ENCODE measurements around the gene NEUROG2. TPM values are rescaled to one million over a fixed set of nuclear protein-coding genes. Genes with fewer than 3 reads are reported as not detected.
A peak's percentile ranks its signal among the peaks of the same experiment; 100 is the strongest.

Gene NEUROG2
- total RNA-seq, 4 donors from 2014 or later, result not detected

DNA sequence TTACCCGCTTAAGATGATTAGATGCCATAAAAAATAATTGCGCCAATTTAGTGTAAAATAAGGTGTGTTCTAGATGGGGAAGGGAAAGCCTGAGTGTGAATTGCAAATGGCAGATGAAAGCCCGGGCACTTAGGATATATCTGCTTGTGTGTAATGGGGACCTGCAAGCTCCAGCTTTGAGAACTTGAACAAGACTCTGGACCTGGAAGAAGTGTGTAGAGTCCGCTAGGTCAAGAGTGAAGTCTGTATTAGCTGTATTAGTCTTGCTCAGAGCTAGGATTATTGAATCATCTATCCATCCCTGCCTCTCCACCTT, 4.2 kb downstream of the NEUROG2 start:
- Histone ChIP-seq H3K9me3 (no peaks in the 10 kb centered on the region), H3K27ac (no peak overlapping the region), H3K36me3 (no peaks in the 10 kb centered on the region), H3K4me1 (peaks cover 19 to 25% of the 10 kb centered on the region in 2 donors), H3K27me3 (peaks cover 88 to 96% (median 91%) of the 10 kb centered on the region in 3 donors), H3K4me3 (no peak overlapping the region)
- DNase-seq (no peak), ATAC-seq (no peak)
- no peak for TF ChIP-seq CTCF (IDR thresholded peaks at IDR 0.05 in 4 of 5, conservative IDR thresholded peaks at IDR 0.05 in 1 of 5)
- no peak for TF ChIP-seq POLR2A (IDR thresholded peaks at IDR 0.05)
- in situ Hi-C loops (cut with MboI; ENCODE audit: low sequenced_read_pairs in 4 of 4), result no loop called here
- intact Hi-C loops (cut with DNase I; ENCODE audit: low total_unique reads), result no loop called here

DNA sequence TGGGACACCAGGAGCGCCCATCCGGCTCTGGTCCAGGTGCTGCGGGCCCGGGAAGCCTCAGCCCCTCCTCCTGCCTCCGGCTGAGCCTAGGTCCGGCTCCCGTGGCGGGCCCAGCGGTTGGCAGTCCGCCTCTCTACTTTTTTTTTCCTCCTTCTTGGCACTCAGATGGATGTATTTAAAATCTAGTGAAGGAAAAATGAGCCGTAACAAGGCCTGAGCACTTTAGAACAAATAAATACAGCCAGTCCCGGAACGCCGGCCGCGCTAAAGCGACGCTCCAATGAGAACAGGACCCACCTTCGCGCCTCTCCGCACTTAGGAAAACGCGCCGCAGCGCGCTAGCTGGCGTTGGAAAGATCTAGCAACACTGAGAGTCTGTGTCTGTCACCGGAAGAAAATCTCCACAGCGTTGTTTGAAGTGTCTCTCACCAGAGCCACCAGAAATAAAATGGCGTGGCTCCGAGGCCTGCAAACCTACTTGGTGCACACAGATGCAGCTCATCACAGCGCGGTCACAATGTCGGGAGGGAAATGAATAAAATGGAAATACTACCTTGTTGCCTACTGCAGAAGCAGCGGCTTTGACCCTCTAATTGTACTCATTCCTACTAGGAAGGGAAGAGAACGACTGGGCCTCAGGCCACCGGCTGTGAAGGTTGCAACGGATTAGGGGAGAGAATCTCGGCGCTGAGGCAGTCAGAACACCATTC, 4.7 kb downstream of the NEUROG2 start:
- H3K36me3 ChIP-seq, result no peaks in the 10 kb centered on the region
- intact Hi-C loops (cut with DNase I; ENCODE audit: low total_unique reads) (no loop called here), in situ Hi-C loops (cut with MboI; ENCODE audit: low sequenced_read_pairs in 4 of 4) (no loop called here)
- H3K27me3 ChIP-seq, result peaks cover 87 to 96% (median 88%) of the 10 kb centered on the region in 3 donors
- peak overlapping the region in 1 of 4 donors; percentile 21 for H3K4me3 ChIP-seq
- no peak for DNase-seq
- peaks cover 13 to 23% of the 10 kb centered on the region in 2 donors for H3K4me1 ChIP-seq
- no peak for TF ChIP-seq POLR2A (IDR thresholded peaks at IDR 0.05)
- no peak for TF ChIP-seq CTCF (IDR thresholded peaks at IDR 0.05 in 4 of 5, conservative IDR thresholded peaks at IDR 0.05 in 1 of 5)
- H3K27ac ChIP-seq, result no peak overlapping the region
- ATAC-seq, result no peak
- H3K9me3 ChIP-seq, result no peaks in the 10 kb centered on the region

- intact Hi-C loops (cut with DNase I; ENCODE audit: low total_unique reads) (no loop called here), in situ Hi-C loops (cut with MboI; ENCODE audit: low sequenced_read_pairs in 4 of 4) (no loop called here)
- no peaks in the 10 kb centered on the region for H3K36me3 ChIP-seq
- DNase-seq (no peak), ATAC-seq (no peak)
- H3K9me3 ChIP-seq, result no peaks in the 10 kb centered on the region
- peaks cover 85 to 92% (median 87%) of the 10 kb centered on the region in 3 donors for H3K27me3 ChIP-seq
- no peak overlapping the region for H3K27ac ChIP-seq
- no peak for TF ChIP-seq POLR2A (IDR thresholded peaks at IDR 0.05)
- TF ChIP-seq CTCF (IDR thresholded peaks at IDR 0.05 in 4 of 5, conservative IDR thresholded peaks at IDR 0.05 in 1 of 5), result no peak
- H3K4me3 ChIP-seq, result peak overlapping the region; percentile 2 to 44 (median 30)
- peaks cover 13 to 16% of the 10 kb centered on the region in 2 donors for H3K4me1 ChIP-seq
These were observed 5.5 kb downstream of the NEUROG2 start for GRCh38 chr4:112510291-112511092.

- no peak for DNase-seq
- intact Hi-C loops (cut with DNase I; ENCODE audit: low total_unique reads) (no loop called here), in situ Hi-C loops (cut with MboI; ENCODE audit: low sequenced_read_pairs in 4 of 4) (no loop called here)
- no peak for TF ChIP-seq CTCF (IDR thresholded peaks at IDR 0.05 in 4 of 5, conservative IDR thresholded peaks at IDR 0.05 in 1 of 5)
- no peak for TF ChIP-seq POLR2A (IDR thresholded peaks at IDR 0.05)
- H3K9me3 ChIP-seq, result no peaks in the 10 kb centered on the region
- peak overlapping the region; percentile 2 to 44 (median 30) for H3K4me3 ChIP-seq
- H3K27ac ChIP-seq, result no peak overlapping the region
- peaks cover 75 to 91% (median 78%) of the 10 kb centered on the region in 3 donors for H3K27me3 ChIP-seq
- peaks cover 9 to 13% of the 10 kb centered on the region in 2 donors for H3K4me1 ChIP-seq
- no peak for ATAC-seq
- no peaks in the 10 kb centered on the region for H3K36me3 ChIP-seq
These were observed 6.5 kb downstream of the NEUROG2 start for GRCh38 chr4:112509243-112510141.

Data from gastrocnemius medialis (tissue), 4 donors.